ENCODE measurements around the gene BPIFA2.
"Not testable (repeated sequence)": the region's sequence is repeated elsewhere in the genome, so short reads cannot be mapped to it uniquely, and the experiment has no call there.

The BPIFA2 gene

DNA sequence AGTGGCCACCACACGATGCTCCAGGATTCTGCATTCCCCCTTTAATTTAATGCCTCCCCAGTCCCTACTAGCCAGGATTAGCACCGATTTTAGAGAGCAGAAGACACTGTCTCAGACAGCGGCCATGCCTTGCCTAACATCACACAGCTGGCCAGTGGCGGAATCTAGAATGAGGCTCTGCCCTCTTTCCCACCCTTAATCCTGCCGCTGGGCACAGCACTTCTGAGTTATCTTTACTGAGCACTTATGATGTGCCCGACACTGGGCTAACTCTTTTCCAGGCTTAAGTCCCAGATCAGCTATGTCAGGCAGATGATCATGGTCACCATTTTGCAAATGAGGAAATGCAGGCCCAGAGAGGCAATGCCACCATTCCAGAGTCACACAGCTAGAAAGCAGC lies 5.6 kb upstream of the BPIFA2 start:
- DNase-seq: no peak

DNA sequence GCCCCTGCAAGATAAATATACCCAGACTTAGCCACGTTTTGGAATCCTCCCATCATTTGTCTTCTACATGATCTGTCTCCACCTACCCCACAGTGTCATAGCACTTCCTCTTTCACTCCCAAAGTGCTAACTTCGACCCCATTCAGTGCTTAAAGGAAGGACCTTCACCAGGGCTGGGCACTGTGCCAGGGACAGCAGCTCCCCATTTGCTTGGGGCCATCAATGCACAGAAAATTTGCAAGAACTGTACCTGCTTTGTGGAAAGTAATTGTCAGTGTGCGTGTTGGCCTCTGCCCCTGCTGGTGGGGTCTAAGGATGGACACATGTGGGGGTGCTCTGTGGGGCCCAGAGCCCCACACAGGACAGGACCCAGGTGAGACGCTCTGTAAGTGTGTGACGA lies 5.2 kb upstream of the BPIFA2 start:
- no peak for DNase-seq

DNA sequence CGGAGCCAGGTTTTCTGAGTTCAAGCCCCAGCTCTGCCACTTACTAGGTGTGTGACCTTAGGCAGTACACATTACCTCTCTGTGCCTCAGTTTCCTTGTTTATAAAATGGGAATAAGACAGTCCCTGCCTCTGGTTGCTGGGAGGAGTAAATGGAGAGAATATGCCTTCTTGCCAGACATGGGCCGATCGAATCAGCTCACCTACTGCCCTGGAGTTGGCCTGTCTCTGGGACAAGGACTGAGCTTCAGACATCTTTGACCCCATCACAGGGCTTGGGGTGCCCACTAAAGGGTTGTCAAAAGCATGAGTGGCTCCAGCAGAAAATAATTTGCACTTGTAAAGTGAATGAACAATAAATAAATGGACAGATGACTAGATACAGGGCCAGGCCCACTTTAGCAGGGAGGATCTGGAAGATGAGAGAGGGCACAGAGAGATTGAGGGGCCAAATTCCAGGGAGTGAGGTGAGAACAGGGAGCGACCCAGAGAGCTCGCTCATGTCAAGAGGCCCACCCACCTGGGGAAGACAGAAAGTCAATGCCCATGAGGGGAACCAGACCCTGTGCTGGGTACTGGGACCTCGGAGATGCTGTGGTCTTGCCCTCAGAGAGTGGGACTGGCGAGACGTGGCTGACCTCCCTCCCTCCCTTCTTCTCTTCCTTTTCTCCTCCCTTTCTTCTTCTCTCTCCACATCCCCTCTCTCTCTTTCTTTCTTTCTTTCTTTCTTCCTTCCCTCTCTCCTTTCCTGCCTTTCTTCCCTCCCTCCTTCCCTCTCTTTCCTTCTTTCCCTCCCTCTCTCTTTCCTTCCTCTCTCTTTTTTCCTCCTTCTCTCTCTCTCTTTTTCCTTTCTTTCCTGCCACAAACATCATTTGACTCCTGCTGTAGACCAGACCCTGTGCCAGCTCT lies 3.9 kb upstream of the BPIFA2 start:
- DNase-seq: no peak

DNA sequence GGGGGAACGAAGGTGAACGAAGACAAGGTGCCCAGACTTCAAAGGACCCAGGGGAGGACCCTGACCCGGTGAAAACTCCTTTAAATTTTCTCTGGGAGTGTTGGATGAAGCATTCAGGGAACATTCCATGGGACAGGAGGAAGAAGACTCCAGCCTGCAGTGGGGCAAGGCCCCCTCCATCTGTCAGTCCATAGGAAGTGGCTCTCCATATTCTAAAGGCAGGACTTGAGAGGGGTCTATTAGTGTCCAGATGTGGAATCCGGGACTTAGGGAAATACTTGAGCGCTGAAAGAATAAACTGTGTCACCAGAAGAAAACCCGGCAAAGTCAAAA lies 3.2 kb upstream of the BPIFA2 start:
- no peak for DNase-seq

DNA sequence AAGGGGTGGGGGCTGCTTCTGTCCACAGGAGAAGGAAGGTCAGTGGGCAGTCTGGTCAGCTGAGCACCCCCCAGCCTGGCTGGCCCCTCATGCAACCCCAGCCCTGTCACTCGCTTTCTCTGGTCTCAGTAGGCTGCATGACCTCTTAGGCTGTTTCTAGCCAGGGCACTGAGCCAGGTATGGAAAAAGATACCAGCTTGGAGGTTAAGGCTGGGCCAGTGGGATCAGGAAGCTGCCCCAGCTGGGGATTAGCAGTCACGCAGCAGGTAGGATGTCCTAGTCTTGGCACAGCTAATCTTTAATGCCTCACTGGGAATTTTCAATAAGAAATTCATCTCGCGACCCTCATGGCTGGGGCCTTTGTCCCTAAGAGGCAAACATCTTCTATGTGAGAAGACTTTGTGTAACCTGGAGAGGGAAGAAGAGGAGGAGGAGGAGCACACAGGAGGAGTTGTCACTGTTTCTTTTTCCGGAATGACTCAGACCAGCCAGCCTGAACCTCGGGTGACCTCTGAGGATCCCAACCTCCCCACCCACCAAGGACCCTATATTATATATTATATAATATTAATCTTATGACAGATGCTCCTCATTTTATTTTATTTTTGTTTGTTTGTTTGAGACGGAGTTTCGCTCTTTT lies 2.4 kb upstream of the BPIFA2 start:
- no peak for DNase-seq

DNA sequence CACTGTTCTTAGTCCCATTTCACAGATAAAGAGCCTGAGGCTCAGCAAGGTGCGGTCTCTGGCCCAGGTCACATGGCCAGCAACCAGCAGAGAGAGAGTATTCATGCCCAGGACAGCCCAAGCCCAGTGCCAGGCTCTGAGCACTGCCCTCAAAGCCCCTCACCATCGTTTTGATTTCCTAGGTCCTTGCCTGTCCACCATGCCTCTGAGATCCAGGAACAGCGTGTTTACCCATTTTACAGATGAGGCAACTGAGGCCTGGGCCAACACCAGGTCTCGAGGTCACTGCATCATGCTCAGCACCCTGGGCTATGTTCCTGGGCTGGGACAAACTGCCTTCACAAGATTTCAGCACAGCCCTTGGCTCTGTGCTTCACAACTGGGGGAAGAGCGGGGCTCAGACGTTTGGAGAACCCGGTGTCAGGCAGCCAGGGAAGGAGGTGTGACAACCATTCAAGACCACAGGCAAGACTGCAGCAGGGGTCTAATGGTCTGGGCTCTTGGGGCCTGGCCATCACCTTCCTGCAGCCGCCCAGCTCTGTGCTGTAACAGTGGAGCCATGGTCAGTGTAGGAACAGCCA lies 1.3 kb upstream of the BPIFA2 start:
- no peak for DNase-seq

DNA sequence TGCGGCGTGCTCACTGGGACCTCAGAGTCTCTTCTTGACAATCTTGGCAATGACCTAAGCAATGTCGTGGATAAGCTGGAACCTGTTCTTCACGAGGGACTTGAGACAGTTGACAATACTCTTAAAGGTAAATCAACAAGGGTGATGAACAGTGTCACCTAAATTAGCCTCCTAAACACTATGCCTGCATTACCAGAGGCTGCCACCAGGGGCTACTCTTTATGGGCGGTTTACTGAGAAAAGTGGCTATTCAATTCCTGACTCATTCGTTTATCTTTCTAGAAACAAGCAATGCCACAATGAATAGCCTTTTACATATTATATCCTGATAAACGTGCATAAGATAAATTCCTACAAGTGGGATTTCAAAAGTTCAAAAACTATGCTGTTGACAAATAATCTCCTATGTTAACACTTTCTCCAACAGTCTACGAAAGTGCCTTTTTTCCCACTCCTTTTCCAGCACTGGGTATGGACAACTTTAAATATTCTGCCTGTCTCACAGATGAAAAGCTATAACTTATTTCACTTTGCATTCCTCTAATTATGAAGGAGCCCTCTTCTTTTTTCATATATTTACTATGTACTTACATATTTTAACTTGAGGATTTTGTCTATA lies 1.3 kb downstream of the BPIFA2 start:
- no peak for DNase-seq

DNA sequence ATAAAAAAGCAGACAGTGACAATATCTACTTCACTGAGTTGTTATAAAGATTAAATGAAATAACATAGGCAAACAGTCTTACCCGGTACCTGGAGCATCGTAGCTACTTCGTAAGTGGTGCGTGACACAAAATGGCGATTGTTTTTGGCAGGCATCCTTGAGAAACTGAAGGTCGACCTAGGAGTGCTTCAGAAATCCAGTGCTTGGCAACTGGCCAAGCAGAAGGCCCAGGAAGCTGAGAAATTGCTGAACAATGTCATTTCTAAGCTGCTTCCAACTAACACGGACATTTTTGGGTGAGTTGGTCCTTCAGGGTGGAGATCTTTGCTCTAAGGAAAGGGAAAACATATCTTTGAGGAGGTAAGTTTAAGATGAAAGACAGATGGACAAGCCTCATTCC lies 4.8 kb downstream of the BPIFA2 start:
- DNase-seq: no peak

DNA sequence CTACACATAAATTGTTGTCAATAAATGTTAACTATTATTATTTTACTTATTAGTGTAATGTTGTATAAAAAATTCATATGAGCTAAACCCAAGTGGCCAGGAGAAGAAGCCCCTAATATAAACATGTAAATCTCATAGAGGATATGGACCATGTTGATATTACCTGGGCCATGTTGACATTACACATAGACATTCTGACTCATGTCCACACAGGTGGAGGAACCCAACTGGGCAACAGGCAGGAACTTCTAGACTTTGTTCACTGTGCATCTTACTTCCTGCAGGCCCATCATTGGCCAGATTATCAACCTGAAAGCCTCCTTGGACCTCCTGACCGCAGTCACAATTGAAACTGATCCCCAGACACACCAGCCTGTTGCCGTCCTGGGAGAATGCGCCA lies 7.2 kb downstream of the BPIFA2 start:
- DNase-seq: no peak

DNA sequence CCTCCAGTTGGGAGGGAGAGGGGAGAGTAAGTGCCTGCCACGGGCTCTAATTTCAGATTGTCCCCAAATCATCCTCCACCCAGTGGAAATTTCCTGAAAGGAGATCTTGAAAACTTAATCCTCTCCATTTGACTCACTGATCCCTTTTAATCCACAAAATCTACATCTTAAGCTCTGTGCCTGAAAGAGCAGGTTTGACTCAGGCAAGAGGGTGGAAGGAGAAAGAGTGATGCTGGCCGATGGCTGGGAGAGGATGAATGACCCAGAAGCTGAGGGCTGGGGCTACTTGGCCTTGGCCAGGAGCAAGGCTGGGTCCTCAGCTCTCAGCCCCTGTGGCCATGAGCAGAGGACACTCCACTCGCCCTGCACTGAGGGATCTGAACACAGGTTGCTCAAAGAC lies 8.1 kb downstream of the BPIFA2 start:
- DNase-seq: no peak

DNA sequence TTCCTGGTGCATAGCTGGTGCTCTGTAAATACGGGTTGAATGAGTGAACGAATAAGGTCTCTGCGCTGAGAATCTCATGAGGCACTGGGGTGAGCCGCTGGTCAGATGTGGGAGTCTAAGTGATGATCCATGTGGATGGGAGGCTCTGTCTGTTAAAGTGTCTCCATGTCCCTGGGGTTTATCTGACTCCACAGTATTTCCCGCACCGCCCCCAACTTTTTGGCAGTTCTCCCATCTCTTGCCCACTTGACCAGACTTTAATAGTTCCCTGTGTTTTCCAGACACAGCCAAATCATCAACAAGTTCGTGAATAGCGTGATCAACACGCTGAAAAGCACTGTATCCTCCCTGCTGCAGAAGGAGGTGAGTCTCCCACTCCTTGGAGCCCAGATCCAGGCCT lies 9.9 kb downstream of the BPIFA2 start:
- DNase-seq: no peak

DNA sequence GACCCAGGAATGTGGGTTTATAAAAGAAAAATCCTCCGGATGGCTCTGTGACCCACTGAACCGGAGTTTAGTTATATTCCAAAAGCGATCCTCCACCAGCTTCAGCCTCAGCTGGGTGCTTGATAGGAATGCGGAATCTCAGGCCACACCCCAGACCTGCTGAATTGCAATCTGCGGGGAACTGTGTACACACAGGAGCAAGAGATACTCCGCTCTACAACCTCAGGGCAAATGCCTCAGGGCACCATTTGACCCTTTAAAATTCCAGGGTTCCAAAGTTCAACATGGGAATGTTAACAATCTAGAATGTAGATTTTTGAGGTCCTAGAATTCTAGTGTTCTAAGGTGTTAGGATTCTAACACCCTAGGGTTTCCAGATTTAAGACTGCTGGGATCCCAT lies 10.8 kb downstream of the BPIFA2 start:
- DNase-seq: no peak

DNA sequence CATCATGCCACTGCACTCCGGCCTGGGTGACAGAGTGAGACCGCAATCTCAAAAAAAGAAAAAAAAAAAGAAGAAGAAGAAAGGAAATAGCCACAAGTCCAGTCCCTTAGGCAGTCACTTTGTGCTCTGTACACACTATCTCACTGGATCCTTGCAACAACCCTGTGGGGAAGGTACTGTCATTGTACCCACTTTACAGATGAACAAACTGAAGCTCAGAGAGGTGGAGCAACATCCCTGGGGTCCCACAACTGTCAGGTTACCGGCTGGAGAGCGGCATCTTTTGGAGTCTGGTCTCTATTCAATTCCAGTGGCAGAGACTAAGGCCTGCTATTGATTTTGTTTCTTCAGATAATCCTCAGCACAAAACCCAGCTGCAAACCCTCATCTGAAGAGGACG lies 12.2 kb downstream of the BPIFA2 start:
- no peak for DNase-seq

DNA sequence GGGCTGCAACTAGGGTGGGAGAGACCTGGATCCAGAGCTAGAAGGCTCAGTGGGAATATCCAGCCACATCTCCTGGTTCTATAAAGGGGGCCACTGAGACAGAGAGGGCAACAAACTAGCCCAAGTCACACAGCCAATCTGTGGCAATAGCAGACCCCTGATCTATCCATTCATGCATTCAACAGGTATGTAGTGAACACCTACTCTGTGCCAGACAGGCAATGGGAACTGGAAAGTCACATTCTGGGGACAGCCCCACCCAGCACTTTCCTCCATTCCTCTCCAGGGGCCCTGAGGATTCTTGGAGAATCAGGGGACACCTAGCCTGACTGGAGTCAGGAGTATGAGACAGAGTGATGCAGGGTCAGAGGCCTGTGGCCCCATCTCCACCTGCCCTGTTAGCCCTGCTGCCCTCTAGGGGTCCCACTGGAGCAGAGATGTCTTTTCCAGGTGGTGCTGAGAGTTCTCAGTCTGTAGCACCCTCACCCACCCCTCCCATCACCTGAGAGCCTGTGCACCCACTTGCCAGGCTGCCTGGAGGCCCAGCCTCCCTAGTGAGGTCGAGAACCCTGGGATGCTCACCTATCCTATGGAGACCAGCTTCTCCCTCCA lies 13.6 kb downstream of the BPIFA2 start:
- no peak for DNase-seq

DNA sequence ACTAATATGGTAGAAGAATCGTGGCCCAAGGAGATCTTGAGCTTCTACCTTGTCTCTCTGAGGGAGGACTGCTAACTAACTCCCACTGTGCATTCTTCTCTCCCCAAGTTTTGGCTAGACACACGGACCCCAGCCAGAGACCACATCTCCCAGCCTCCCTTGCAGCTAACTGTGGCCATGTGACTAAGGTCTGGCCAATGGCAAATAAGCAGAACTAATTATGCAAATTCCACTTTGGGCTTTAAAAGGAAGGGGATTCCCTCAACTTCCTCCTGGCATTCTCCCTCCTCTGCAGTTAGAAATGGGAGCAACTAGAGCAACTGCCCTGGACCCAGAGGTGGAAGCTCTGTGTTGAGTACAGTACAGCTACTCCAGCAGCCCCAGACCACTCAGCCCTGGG lies 15.4 kb downstream of the BPIFA2 start:
- DNase-seq: no peak

DNA sequence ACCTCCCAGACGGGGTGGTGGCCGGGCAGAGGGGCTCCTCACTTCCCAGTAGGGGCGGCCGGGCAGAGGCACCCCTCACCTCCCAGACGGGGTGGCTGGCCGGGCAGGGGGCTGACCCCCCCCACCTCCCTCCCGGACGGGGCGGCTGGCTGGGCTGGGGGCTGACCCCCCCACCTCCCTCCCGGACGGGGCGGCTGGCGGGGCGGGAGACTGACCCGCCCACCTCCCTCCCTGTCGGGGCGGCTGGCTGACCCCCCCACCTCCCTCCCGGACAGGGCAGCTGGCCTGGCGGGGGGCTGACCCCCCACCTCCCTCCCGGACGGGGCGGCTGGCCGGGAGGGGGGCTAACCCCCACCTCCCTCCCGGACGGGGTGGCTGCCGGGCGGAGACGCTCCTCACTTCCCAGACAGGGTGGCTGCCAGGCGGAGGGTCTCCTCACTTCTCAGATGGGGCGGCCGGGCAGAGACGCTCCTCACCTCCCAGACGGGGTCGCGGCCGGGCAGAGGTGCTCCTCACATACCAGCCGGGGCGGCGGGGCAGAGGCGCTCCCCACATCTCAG lies 17.2 kb downstream of the BPIFA2 start:
- DNase-seq: not testable (repeated sequence)

DNA sequence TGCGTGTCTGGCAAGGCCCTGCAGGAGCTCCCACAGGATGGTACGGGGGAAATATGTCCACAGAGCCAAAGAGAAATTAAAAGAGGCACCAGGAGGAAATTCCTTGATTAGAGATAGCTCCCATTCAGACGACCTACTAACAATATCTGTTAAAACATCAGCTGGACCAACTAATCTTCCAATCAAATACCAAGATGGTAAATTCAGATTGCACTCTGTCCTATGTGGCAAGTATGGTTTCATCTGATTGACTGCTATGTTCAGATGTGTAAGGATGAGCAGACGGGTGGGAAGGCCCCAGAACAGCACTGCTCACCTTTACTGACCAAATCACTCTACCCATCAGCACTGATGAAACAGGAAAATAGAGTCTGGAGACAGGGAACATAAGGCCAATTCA lies 19.5 kb downstream of the BPIFA2 start:
- no peak for DNase-seq

DNA sequence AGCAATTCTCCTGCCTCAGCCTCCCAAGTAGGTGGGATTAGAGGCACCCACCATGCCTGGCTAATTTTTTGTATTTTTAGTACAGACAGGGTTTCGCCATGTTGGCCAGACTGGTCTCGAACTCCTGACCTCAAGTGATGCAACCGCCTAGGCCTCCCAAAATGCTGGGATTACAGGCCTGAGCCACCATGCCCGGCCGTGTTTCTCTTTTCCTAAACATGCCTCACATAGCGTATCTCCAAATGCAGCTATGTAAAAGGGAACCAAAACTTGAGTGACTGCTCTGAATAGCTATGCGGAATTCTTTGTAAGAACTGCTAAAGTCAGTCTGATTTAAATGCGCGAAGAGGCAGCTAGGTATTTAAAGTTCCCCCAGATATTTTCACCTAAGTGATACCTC lies 20.5 kb downstream of the BPIFA2 start:
- DNase-seq: no peak

DNA sequence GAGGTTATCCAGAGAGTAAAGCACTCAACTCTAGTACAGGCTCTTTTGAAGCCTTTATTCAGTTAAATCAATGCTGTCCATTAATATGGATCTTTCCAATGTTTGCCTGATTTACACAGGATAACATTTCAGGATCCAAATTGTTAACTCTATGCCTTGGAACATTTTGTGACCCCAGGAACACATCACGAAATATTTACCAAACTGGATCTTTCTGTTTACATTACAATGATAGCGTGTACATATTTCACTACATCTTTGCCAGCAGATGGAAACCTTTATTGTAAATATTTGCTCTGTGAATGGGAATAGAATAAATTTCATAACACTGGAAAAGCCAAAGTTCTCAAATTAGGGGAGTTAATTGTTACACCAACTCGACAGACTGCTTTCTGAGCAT lies 23.5 kb downstream of the BPIFA2 start:
- DNase-seq: no peak

DNA sequence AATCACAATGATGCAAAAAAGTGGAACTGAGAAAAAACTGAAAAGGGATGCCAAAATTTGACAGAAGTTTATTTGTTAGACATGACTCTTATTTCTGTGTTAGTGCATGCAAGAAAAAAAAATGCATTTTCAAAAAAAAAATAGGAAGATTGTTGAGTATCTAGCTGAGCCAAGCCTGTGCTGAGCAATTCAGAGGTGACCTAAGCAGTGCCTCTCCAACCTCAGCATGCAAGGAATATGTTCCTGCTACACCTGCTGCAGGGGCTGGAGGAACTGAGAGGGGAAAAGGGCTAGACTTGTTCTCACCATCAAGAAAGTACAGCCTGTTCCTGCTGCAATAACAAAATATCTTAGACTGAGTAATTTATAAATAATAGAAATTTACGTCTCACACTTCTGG lies 24.0 kb downstream of the BPIFA2 start:
- no peak for DNase-seq

DNA sequence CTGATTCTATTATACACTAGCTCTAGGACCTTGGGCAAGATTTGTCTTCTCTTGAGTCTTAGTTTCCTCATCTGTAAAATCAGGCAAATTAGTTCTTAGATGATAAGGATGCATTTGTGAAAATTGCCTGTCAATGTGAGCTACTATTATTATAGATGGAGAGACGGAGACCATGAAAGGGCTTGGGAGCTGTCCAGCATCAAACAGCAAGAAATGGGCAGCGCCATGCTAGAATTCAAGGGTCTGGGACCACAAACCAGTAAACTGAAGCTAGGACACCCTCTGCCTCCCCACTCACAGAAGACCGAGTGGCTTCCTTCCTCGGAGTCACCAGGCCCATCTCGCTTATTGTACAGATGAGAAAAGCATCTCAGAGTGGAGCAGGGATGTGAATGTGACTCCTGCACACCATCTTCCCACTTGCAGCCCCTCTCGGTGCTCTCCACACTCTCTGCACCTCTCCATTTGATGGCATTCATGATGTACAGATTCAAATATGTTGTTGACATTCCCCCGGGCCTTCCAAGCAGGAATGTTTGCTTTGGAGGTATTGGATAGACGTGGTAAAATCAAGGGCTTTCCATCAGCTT lies 25.0 kb downstream of the BPIFA2 start:
- DNase-seq: no peak

DNA sequence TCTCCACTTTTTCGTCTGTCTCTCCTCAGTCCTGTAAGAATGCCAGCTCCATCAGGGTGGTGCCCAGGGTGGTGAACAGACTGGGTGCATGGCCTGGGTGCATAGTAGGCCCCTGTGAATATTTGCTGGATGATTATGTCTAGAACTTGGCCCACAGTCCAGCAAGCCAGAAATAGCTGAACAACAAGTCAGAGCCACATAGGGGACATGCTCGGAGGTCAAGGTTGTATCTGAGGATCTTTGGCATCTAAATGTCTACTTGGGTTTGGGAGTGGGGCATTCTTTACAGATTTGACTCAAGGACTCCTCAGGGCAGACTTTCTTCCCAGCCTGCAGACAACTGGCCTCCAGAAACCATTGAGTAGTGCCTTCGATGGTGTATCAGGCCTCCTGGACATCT lies 31.1 kb downstream of the BPIFA2 start:
- no peak for DNase-seq

DNA sequence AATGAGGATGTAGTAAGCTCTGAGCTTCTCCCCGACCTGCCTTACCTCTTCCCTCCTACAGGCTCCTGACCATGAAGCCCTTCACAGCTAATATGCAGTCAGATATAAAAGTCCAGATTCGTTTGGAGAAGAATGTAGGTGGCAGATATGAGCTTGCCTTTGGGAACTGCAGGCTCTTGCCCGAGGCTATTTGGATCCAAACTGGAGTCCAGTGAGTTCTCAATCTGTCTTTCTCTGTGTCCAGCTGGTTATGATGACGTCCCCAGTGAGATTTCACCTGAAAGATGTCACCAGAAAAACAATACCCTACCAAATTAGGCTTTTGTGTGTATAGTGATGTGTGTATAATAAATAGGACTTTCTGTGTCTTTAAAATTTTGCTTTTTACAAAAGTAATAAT lies 34.5 kb downstream of the BPIFA2 start:
- no peak for DNase-seq
